Lung (tissue), 12 donors: ENCODE data around the gene PARD6G. TPM values are rescaled to one million over a fixed set of nuclear protein-coding genes. Genes with fewer than 3 reads are reported as not detected.

Source experiments
- ATAC-seq: fragments of 200-7000 bp; cut with Tn5 transposase; one replicate; pipeline ENCODE4 v1.9.1; 2020; ENCODE audit warnings: moderate number of reproducible peaks; ENCODE audit not compliant: insufficient read depth, low FRiP score
- DNase-seq, 3 donors: peaks; one replicate each; pipeline ENCODE4 v3.0.0-alpha.2; 2013 to 2017
- H3K27ac ChIP-seq, 2 donors: one replicate each; pipeline ENCODE4 v1.5.1; 2013; ENCODE audit warnings: mild to moderate bottlenecking in 2 of 2, moderate library complexity in 2 of 2, control low read depth in 1 of 2, inconsistent platforms in 1 of 2, low read depth in 1 of 2, low read length in 1 of 2
- H3K27me3 ChIP-seq, 3 donors: one replicate each; pipeline ENCODE4 v1.5.1; 2013; ENCODE audit warnings: low read length in 2 of 3; ENCODE audit not compliant: control insufficient read depth in 3 of 3, insufficient read depth in 3 of 3
- H3K36me3 ChIP-seq, 4 donors: one replicate each; pipeline ENCODE4 v1.5.1; 2013; ENCODE audit warnings: low read length in 4 of 4, mild to moderate bottlenecking in 1 of 4, moderate library complexity in 1 of 4; ENCODE audit not compliant: control insufficient read depth in 4 of 4, insufficient read depth in 4 of 4
- H3K4me1 ChIP-seq, 5 donors: one replicate each; pipeline ENCODE4 v1.5.1; 2013; ENCODE audit warnings: low read length in 5 of 5, mild to moderate bottlenecking in 2 of 5, moderate library complexity in 1 of 5; ENCODE audit not compliant: control insufficient read depth in 5 of 5, insufficient read depth in 5 of 5
- H3K4me3 ChIP-seq: one replicate; pipeline ENCODE4 v1.5.1; 2013; ENCODE audit warnings: mild to moderate bottlenecking, control low read depth, moderate library complexity
- H3K9ac ChIP-seq, 2 donors: one replicate each; pipeline ENCODE4 v1.5.1; 2013; ENCODE audit warnings: low read length in 2 of 2, control low read depth in 1 of 2; ENCODE audit not compliant: insufficient read depth in 1 of 2
- H3K9me3 ChIP-seq, 4 donors: one replicate each; pipeline ENCODE4 v1.5.1; 2013; ENCODE audit warnings: low read length in 3 of 4, mild to moderate bottlenecking in 1 of 4, moderate library complexity in 1 of 4; ENCODE audit not compliant: control insufficient read depth in 4 of 4, insufficient read depth in 3 of 4
- CTCF ChIP-seq: IDR thresholded peaks from 2 replicates; pipeline ENCODE4 v1.5.1; 2012; ENCODE audit warnings: mild to moderate bottlenecking; ENCODE audit errors: control extremely low read depth, extremely low read depth
- WGBS, 2 donors: extraction: QIAGEN DNeasy Blood & Tissue Kit; methylation state at CpG; one replicate each; pipeline ENCODE4 v1.1.7; 2013; 5-methylcytosine and 5-hydroxymethylcytosine counted together
- polyA plus RNA-seq, 2 donors: library from polyadenylated mRNA; stranded (reverse); fragments of 200-250 nt; gene quantifications; one replicate each; pipeline ENCODE4 v1.2.1, GENCODE V29; 2013
- total RNA-seq, 2 donors: library from RNA; depleted of rRNA in 1 of 2; stranded (reverse); fragments of >200 nt in 1 of 2; gene quantifications; one replicate each; pipeline ENCODE4 v1.2.1, GENCODE V29; 2014 to 2021
- donor health status: control.
- donor health status: control.
- donor health status: Bipolar disorder and iron deficiency.
- donor health status: healthy.
- donor health status: DM: yes; HTN: yes; CAD: no.

Gene PARD6G
- total and polyA plus RNA-seq, 4 donors: 1.8 to 9.8 (median 3.1) TPM

DNA sequence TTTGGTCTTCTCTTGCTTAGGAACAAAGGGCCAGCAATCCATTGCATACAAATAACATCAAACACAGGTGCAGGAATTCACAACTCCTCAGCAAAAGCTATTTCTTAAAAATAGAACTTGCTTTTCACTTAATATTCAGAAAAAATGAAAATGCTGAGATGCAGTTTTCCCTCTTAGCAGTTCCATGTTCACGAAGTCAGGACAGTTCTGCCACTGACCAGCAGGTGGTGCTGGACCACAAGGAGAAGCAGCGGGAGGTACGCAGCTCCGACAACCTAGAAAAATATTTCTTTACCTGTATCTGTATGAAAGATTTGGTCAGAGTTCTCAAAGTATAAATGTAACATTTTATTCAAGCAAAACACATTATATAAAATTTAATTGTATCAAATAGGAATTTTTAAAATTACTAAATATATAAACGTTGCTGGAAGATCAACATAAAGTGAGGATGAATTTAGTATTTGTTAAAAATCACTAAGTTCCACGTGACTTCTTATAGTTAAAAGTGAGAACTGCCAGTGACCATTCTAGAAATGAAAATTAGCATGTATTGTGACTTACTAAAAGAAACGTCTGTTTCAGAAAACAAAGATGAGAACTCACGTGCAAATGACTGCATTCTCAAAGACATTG, 89.5 kb downstream of the PARD6G start:
- no peaks in the 10 kb centered on the region for H3K4me1 ChIP-seq
- H3K9me3 ChIP-seq: peaks cover 0 to 2% (median 0%) of the 10 kb centered on the region in 4 donors
- TF ChIP-seq CTCF: peak; percentile 86
- no peak overlapping the region for H3K4me3 ChIP-seq
- H3K36me3 ChIP-seq: peaks cover 0 to 3% (median 0%) of the 10 kb centered on the region in 4 donors
- H3K27me3 ChIP-seq: no peaks in the 10 kb centered on the region
- H3K27ac ChIP-seq: no peak overlapping the region
- H3K9ac ChIP-seq: no peak overlapping the region
- WGBS, 2 donors: 43 to 44% methylated on average over 8 of the region's 8 CpGs
- DNase-seq (peak; percentile 73 to 82 (median 79)), ATAC-seq (peak; percentile 81)

- Histone ChIP-seq H3K4me1 (no peaks in the 10 kb centered on the region), H3K27ac (no peak overlapping the region), H3K36me3 (peaks cover 0 to 3% (median 0%) of the 10 kb centered on the region in 4 donors), H3K9ac (no peak overlapping the region), H3K4me3 (no peak overlapping the region), H3K27me3 (no peaks in the 10 kb centered on the region), H3K9me3 (no peaks in the 10 kb centered on the region)
- WGBS, 2 donors: 78 to 81% methylated on average over 6 of the region's 6 CpGs
- ATAC-seq: no peak
- TF ChIP-seq CTCF: peak; percentile 7
- no peak for DNase-seq
These were observed 93.0 kb downstream of the PARD6G start for GRCh38 chr18:80154293-80154692.

DNA sequence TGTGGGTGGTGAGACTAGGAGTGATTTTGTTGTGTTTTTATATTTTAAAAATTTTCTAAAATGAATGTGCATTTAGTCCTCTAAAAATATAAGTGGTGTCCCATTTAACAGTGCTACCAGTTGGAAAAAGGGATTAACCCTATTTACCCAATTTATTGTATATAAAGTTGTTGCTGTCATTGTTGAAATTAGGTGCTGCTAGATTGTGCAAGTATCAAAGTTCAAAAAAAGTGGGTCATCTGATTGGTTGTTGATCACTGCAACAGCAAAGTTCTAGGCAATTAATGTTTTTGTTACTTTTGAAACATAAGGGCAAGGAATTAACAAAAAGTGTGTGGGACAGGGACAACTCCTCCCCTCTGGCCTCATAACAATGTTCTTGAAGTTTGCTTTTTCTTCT, 97.6 kb downstream of the PARD6G start:
- TF ChIP-seq CTCF: no peak
- Histone ChIP-seq H3K4me1 (peaks cover 0 to 8% (median 0%) of the 10 kb centered on the region in 5 donors), H3K9ac (no peak overlapping the region), H3K36me3 (no peaks in the 10 kb centered on the region), H3K4me3 (no peak overlapping the region), H3K27ac (no peak overlapping the region), H3K27me3 (no peaks in the 10 kb centered on the region), H3K9me3 (peaks cover 0 to 1% (median 0%) of the 10 kb centered on the region in 4 donors)
- ATAC-seq (no peak), DNase-seq (no peak)
